Embryonic facial prominence (tissue), 1 donor: Measurements from ENCODE around the gene TMPRSS3.

Experiments
- DNase-seq: peaks from one replicate; pipeline ENCODE4 v3.0.0-alpha.2; 2016; ENCODE audit errors: extremely low spot score

The TMPRSS3 gene

GRCh38 chr21:42395905-42396651 lies at the start of gene TMPRSS3:
Gene TMPRSS3 (minus strand): TSS chr21:42396052. CDS start chr21:42395417, 635 bp downstream.
- DNase-seq, result no peak

GRCh38 chr21:42445311-42445710 lies 49.5 kb upstream of the TMPRSS3 start:
- DNase-seq, result no peak

GRCh38 chr21:42444745-42445059 lies 48.9 kb upstream of the TMPRSS3 start:
- no peak for DNase-seq

- DNase-seq, result no peak
Measured at GRCh38 chr21:42443876-42444744, 48.3 kb upstream of the TMPRSS3 start.

GRCh38 chr21:42443181-42443785 lies 47.4 kb upstream of the TMPRSS3 start:
- no peak for DNase-seq

- no peak for DNase-seq
Measured at GRCh38 chr21:42441963-42442362, 46.1 kb upstream of the TMPRSS3 start.

- no peak for DNase-seq
Measured at GRCh38 chr21:42440187-42440792, 44.4 kb upstream of the TMPRSS3 start.

- DNase-seq, result no peak
Measured at GRCh38 chr21:42439284-42440186, 43.7 kb upstream of the TMPRSS3 start.

GRCh38 chr21:42438316-42439205 lies 42.7 kb upstream of the TMPRSS3 start:
- no peak for DNase-seq

GRCh38 chr21:42437786-42438185 lies 41.9 kb upstream of the TMPRSS3 start:
- DNase-seq, result no peak

- no peak for DNase-seq
Measured at GRCh38 chr21:42436914-42437313, 41.1 kb upstream of the TMPRSS3 start.

- DNase-seq, result no peak
Measured at GRCh38 chr21:42435833-42436232, 40.0 kb upstream of the TMPRSS3 start.

GRCh38 chr21:42435401-42435800 lies 39.5 kb upstream of the TMPRSS3 start:
- no peak for DNase-seq

GRCh38 chr21:42434884-42435283 lies 39.0 kb upstream of the TMPRSS3 start:
- DNase-seq, result no peak

GRCh38 chr21:42433946-42434551 lies 38.2 kb upstream of the TMPRSS3 start:
- no peak for DNase-seq

- DNase-seq, result no peak
Measured at GRCh38 chr21:42432695-42433094, 36.8 kb upstream of the TMPRSS3 start.

- DNase-seq, result no peak
Measured at GRCh38 chr21:42431196-42431595, 35.3 kb upstream of the TMPRSS3 start.

GRCh38 chr21:42430521-42430920 lies 34.7 kb upstream of the TMPRSS3 start:
- no peak for DNase-seq

- DNase-seq, result no peak
Measured at GRCh38 chr21:42429856-42430255, 34.0 kb upstream of the TMPRSS3 start.

- DNase-seq, result no peak
Measured at GRCh38 chr21:42429021-42429420, 33.2 kb upstream of the TMPRSS3 start.
